Measurements from ENCODE around the gene TSPAN31.

Gene TSPAN31

GRCh38 chr12:57793920-57794319 is 49.1 kb downstream of the TSPAN31 start:
- DNase-seq (ENCODE audit: low spot score): no peak

- no peak for DNase-seq (ENCODE audit: low spot score)
Observed at GRCh38 chr12:57795354-57795753, 50.5 kb downstream of the TSPAN31 start.

- no peak for DNase-seq (ENCODE audit: low spot score)
Observed at GRCh38 chr12:57796996-57797395, 52.2 kb downstream of the TSPAN31 start.

GRCh38 chr12:57797933-57798332 is 53.1 kb downstream of the TSPAN31 start:
- DNase-seq (ENCODE audit: low spot score): no peak
